ES-I3 (cell line): ENCODE results near the gene TNRC18.
A peak's percentile ranks its signal among the peaks of the same experiment; 100 is the strongest.
"Not testable (repeated sequence)": the region's sequence is repeated elsewhere in the genome, so short reads cannot be mapped to it uniquely, and the experiment has no call there.

Experiments used
- H3K36me3 ChIP-seq: 2 replicates; pipeline ENCODE4 v1.6.1; 2013; ENCODE audit warnings: mild to moderate bottlenecking, low read length, control low read depth, moderate library complexity; ENCODE audit not compliant: insufficient read depth
- H3K4me1 ChIP-seq: 2 replicates; pipeline ENCODE4 v1.6.1; 2013; ENCODE audit warnings: mild to moderate bottlenecking, control low read depth, low read length; ENCODE audit not compliant: insufficient read depth
- H3K9ac ChIP-seq: 2 replicates; pipeline ENCODE4 v1.6.1; 2013; ENCODE audit warnings: low read depth, mild to moderate bottlenecking, low read length, moderate library complexity
- H3K9me3 ChIP-seq: 2 replicates; pipeline ENCODE4 v1.6.1; 2013; ENCODE audit warnings: mild to moderate bottlenecking, low read length, moderate library complexity; ENCODE audit not compliant: control insufficient read depth, insufficient read depth

The TNRC18 gene

GRCh38 chr7:5267829-5268228, 155.8 kb downstream of the TNRC18 start:
- H3K9me3 ChIP-seq, H3K4me1 ChIP-seq, H3K9ac ChIP-seq, H3K36me3 ChIP-seq: not testable (repeated sequence)

- Histone ChIP-seq H3K4me1 (peaks cover 9% of the 10 kb centered on the region; the same call in 1 of the 2 replicates), H3K9me3 (no peaks in the 10 kb centered on the region), H3K36me3 (no peaks in the 10 kb centered on the region), H3K9ac (peak overlapping the region; percentile 23; the same call in 1 of the 2 replicates)
These were observed 157.2 kb downstream of the TNRC18 start for GRCh38 chr7:5266191-5267028.

- Histone ChIP-seq H3K9ac (no peak overlapping the region), H3K36me3 (no peaks in the 10 kb centered on the region), H3K9me3 (no peaks in the 10 kb centered on the region), H3K4me1 (peaks cover 9% of the 10 kb centered on the region; the same call in 1 of the 2 replicates)
These were observed 158.1 kb downstream of the TNRC18 start for GRCh38 chr7:5265320-5266190.

- H3K9ac ChIP-seq, H3K9me3 ChIP-seq, H3K4me1 ChIP-seq, H3K36me3 ChIP-seq: not testable (repeated sequence)
These were observed 160.6 kb downstream of the TNRC18 start for GRCh38 chr7:5263066-5263465.

- not testable (repeated sequence) for H3K9ac ChIP-seq, H3K4me1 ChIP-seq, H3K9me3 ChIP-seq, H3K36me3 ChIP-seq
These were observed 163.0 kb downstream of the TNRC18 start for GRCh38 chr7:5260530-5261068.
